GM12878 (cell line): Measurements from ENCODE around the gene SLC13A3. TPM values are rescaled to one million over a fixed set of nuclear protein-coding genes. Genes with fewer than 3 reads are reported as not detected.

Experiments
- ATAC-seq: fragments of 200-7000 bp; cut with Tn5 transposase; 3 replicates; pipeline ENCODE4 v1.9.1; 2020; ENCODE audit warnings: mild to moderate bottlenecking, moderate library complexity
- BruUV-seq: library from RNA; stranded (reverse); fragments of 400-500 nt; replicated peaks from 2 replicates; lab custom pipeline; 2021; lab: Mats Ljungman, UMichigan
- CTCF ChIA-PET: fragments of 300-600 bp; sonication (Branson Sonifier 250); formaldehyde crosslinking; extraction: SDS; loops from one replicate; lab custom pipeline; 2021; ENCODE audit warnings: inconsistent platforms; lab: Yijun Ruan, JAX
- POLR2A ChIA-PET: fragments of 350-600 bp; formaldehyde crosslinking; extraction: SDS; loops from one replicate; lab custom pipeline; 2021; ENCODE audit warnings: inconsistent platforms; lab: Charles Lee
- RAD21 ChIA-PET: fragments of 300-600 bp; sonication (Branson Sonifier 250); formaldehyde crosslinking; loops from one replicate; lab custom pipeline; 2023; ENCODE audit warnings: antibody characterized with exemption; ENCODE audit not compliant: unreplicated experiment; lab: Charles Lee
- SMC1A ChIA-PET: fragments of 300-600 bp; sonication (Branson Sonifier 250); formaldehyde crosslinking; loops from one replicate; lab custom pipeline; 2023; ENCODE audit not compliant: unreplicated experiment, uncharacterized antibody; lab: Charles Lee
- DNase-seq: peaks from one replicate; pipeline ENCODE4 v3.0.0-alpha.2; 2011; ENCODE audit warnings: low read depth, low spot score
- FAIRE-seq: peaks from 3 replicates; lab custom pipeline; 2011; peaks lifted over from hg19 to GRCh38; lab: Jason Lieb, UNC
- H2AFZ ChIP-seq: 2 replicates; pipeline ENCODE4 v1.6.0; 2011; ENCODE audit warnings: low read depth, low read length, control low read depth; ENCODE audit not compliant: control insufficient read depth
- H3K27ac ChIP-seq: 2 replicates; pipeline ENCODE4 v1.5.1; 2011; ENCODE audit warnings: control low read depth; ENCODE audit not compliant: control insufficient read depth, insufficient read depth
- H3K27me3 ChIP-seq, 2 experiments: replicated peaks in 1 of 2; 2 replicates each; pipeline versions ENCODE4 v1.6.0 to v1.6.1; 2011; ENCODE audit warnings: low read length in 1 of 2; ENCODE audit not compliant: control insufficient read depth in 2 of 2, insufficient read depth in 2 of 2
- H3K36me3 ChIP-seq, 2 experiments: 2 replicates each; pipeline ENCODE4 v1.5.1; 2011; ENCODE audit warnings: low read length in 1 of 2; ENCODE audit not compliant: control insufficient read depth in 2 of 2, insufficient read depth in 2 of 2
- H3K4me1 ChIP-seq: 2 replicates; pipeline ENCODE4 v1.6.1; 2011; ENCODE audit warnings: mild to moderate bottlenecking, low read length, moderate library complexity, mixed read lengths; ENCODE audit not compliant: control insufficient read depth, insufficient read depth
- H3K4me2 ChIP-seq: 2 replicates; pipeline ENCODE4 v1.6.0; 2011; ENCODE audit warnings: control low read depth; ENCODE audit not compliant: control insufficient read depth, insufficient read depth
- H3K4me3 ChIP-seq: fragments of 200-600 bp; sonication (generic); 2 replicates; pipeline ENCODE4 v1.5.1; 2016
- H3K79me2 ChIP-seq: 2 replicates; pipeline ENCODE4 v1.6.0; 2011; ENCODE audit warnings: low read length; ENCODE audit not compliant: control insufficient read depth, insufficient read depth
- H3K9ac ChIP-seq: 2 replicates; pipeline ENCODE4 v1.8.0; 2011; ENCODE audit warnings: low read length, control low read depth, mixed read lengths; ENCODE audit not compliant: control insufficient read depth, insufficient read depth
- H3K9me3 ChIP-seq: replicated peaks from 3 replicates; pipeline ENCODE4 v1.5.1; 2011; ENCODE audit warnings: mild to moderate bottlenecking, low read length; ENCODE audit not compliant: control insufficient read depth, insufficient read depth
- H4K20me1 ChIP-seq: 2 replicates; pipeline ENCODE4 v1.6.0; 2011; ENCODE audit not compliant: control insufficient read depth, insufficient read depth
- BCLAF1 ChIP-seq: fragments of 450-650 bp; IDR thresholded peaks from 2 replicates; pipeline ENCODE4 v1.6.1; 2017; ENCODE audit warnings: antibody characterized with exemption, mild to moderate bottlenecking, moderate library complexity
- CBFB ChIP-seq: IDR thresholded peaks from 2 replicates; pipeline ENCODE4 v1.6.1; 2016; ENCODE audit warnings: antibody characterized with exemption, low read depth
- CHD1 ChIP-seq: IDR thresholded peaks from 2 replicates; pipeline ENCODE4 v1.6.1; 2012; ENCODE audit warnings: low read depth, low read length, improper control_type of control experiment
- CREB1 ChIP-seq: IDR thresholded peaks from 2 replicates; pipeline ENCODE4 v1.6.1; 2012; ENCODE audit warnings: low read depth, mild to moderate bottlenecking, inconsistent platforms
- CTCF ChIP-seq, 3 experiments: IDR thresholded peaks in 2 of 3; conservative IDR thresholded peaks in 1 of 3; 2 replicates each; pipeline ENCODE4 v1.5.1; 2011; ENCODE audit warnings: low read depth in 3 of 3, low read length in 3 of 3, mild to moderate bottlenecking in 3 of 3, control low read depth in 2 of 3, moderate library complexity in 2 of 3, inconsistent platforms in 1 of 3, mixed read lengths in 1 of 3; ENCODE audit not compliant: control insufficient read depth in 2 of 3, insufficient read depth in 1 of 3; ENCODE audit errors: extremely low read depth in 1 of 3
- FOXK2 ChIP-seq: fragments of 450-650 bp; IDR thresholded peaks from 2 replicates; pipeline ENCODE4 v1.6.1; 2017; ENCODE audit warnings: mild to moderate bottlenecking, moderate library complexity
- FOXM1 ChIP-seq: IDR thresholded peaks from 2 replicates; pipeline ENCODE4 v1.6.1; 2012; ENCODE audit warnings: low read depth, mild to moderate bottlenecking, inconsistent platforms, low read length, moderate library complexity
- KAT2A ChIP-seq: conservative IDR thresholded peaks from 2 replicates; pipeline ENCODE4 v1.6.1; 2011; ENCODE audit warnings: low read depth, low read length; ENCODE audit not compliant: control insufficient read depth
- MEF2B ChIP-seq: fragments of 450-650 bp; IDR thresholded peaks from 2 replicates; pipeline ENCODE4 v1.6.1; 2018; ENCODE audit warnings: mild to moderate bottlenecking, moderate library complexity; ENCODE audit not compliant: partially characterized antibody, poor library complexity, severe bottlenecking
- POLR2AphosphoS5 ChIP-seq: IDR thresholded peaks from 2 replicates; pipeline ENCODE4 v1.6.1; 2011; ENCODE audit warnings: mild to moderate bottlenecking, low read length, inconsistent platforms
- RUNX3 ChIP-seq: IDR thresholded peaks from 2 replicates; pipeline ENCODE4 v1.6.1; 2012; ENCODE audit warnings: low read length, inconsistent platforms
- SIX5 ChIP-seq: IDR thresholded peaks from 2 replicates; pipeline ENCODE4 v1.6.1; 2011; ENCODE audit warnings: mild to moderate bottlenecking, low read depth, low read length, moderate library complexity; ENCODE audit not compliant: severe bottlenecking
- SMAD5 ChIP-seq: IDR thresholded peaks from 2 replicates; pipeline ENCODE4 v1.6.1; 2016; ENCODE audit warnings: antibody characterized with exemption, low read depth
- SUPT20H ChIP-seq: IDR thresholded peaks from 2 replicates; pipeline ENCODE4 v1.6.1; 2011; ENCODE audit warnings: low read depth, mild to moderate bottlenecking, low read length, moderate library complexity, borderline replicate concordance; ENCODE audit not compliant: control insufficient read depth
- USF2 ChIP-seq: IDR thresholded peaks from 2 replicates; pipeline ENCODE4 v1.6.1; 2011; ENCODE audit warnings: low read depth, low read length, improper control_type of control experiment, borderline replicate concordance
- ZNF274 ChIP-seq: IDR thresholded peaks from one replicate; pipeline ENCODE4 v1.8.0; 2011; ENCODE audit not compliant: insufficient read length, insufficient read depth
- WGBS: methylation state at CpG from one replicate; pipeline ENCODE4 v1.1.6; 2016; ENCODE audit warnings: low lambda C conversion rate; ENCODE audit not compliant: insufficient replicate concordance, insufficient coverage; ENCODE audit errors: missing lambda C conversion rate; 5-methylcytosine and 5-hydroxymethylcytosine counted together
- in situ Hi-C: fragments of 300-500 bp; cut with MboI; formaldehyde crosslinking; loops from 9 replicates; pipeline ENCODE4 v1.14.3; 2018; ENCODE audit warnings: mixed read lengths
- intact Hi-C: fragments of 100-400 bp; cut with micrococcal nuclease; formaldehyde crosslinking; loops from one replicate; pipeline ENCODE4 v1.14.2; 2022; ENCODE audit not compliant: unreplicated experiment
- polyA plus RNA-seq, 11 experiments: library from polyadenylated mRNA; depleted of rRNA in 4 of 11; unstranded in 6 of 11; stranded (reverse) in 5 of 11; fragments of >200 nt; fragmentation: Nextera tagmentation in 4 of 11; fragmentation: Illumina TruSeq in 1 of 11; extraction: Ambion mirVana in 4 of 11; extraction: Trizol in 1 of 11; gene quantifications; 1 replicate in 1 of 11; 2 replicates in 10 of 11; pipeline versions ENCODE4 v1.2.1 to v1.2.3, GENCODE V29; 2011 to 2016; ENCODE audit warnings: inconsistent platforms in 2 of 11, missing spikeins in 2 of 11, low read depth in 1 of 11
- total RNA-seq, 4 experiments: library from RNA; depleted of rRNA in 3 of 4; stranded (reverse); fragments of >200 nt in 3 of 4; fragmentation: Illumina TruSeq in 1 of 4; extraction: Trizol in 1 of 4; gene quantifications; 2 replicates each; pipeline versions ENCODE4 v1.2.1 to v1.2.3, GENCODE V29; 2013 to 2021

Gene SLC13A3
- total and polyA plus RNA-seq, 10 of the 15 experiments (the other 5 are each of a cell fraction or from before 2014, with no cell fraction given) = 0.03 to 0.76 (median 0.07) TPM; not detected in 4

DNA sequence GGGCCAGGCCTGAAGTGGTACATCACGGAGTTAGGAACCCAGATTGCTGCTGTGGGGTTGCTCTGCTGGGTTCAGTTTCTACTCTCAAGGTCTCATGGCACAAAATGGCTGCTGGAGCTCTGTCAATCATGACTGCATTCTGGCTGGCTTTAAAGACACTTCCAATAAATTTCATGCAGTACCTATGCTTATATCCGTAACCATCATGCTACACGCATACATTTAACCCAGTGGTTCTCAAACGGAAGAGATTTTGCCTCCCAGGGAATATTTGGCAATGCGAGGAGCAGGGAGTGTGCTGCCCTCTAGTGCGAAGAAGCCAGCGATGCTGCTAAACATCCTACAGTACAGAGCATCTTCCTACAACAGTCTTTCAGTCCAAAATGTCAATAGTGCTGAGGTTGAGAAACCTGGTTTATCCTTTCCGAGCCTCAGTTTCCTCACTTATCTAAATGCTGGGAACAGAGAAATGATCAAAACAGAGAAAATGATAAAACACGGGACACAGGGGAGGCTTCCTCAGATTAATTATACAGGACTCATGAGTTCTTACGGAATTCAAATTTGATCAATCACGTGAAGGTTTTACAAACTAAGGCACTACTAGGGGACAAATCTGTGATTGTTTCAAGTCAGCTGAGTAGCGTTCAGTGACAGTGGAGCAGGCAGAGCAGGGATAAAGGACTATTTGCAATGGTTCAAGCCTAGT lies 48.5 kb upstream of the SLC13A3 start (continued):
- TF ChIP-seq CTCF (IDR thresholded peaks at IDR 0.05 in 2 of 3, conservative IDR thresholded peaks at IDR 0.05 in 1 of 3; ENCODE audit: control insufficient read depth in 2 of 3, extremely low read depth in 1 of 3, insufficient read depth in 1 of 3, low read depth in 3 of 3, low read length in 3 of 3) = peak; percentile 33 to 56 (median 55); a peak in 5 of 6 replicates
- TF ChIP-seq FOXM1 = no peak
- TF ChIP-seq BCLAF1 = no peak
- TF ChIP-seq SMAD5 = no peak
- TF ChIP-seq SUPT20H = no peak

- no peaks in the 10 kb centered on the region for H4K20me1 ChIP-seq
- no peaks in the 10 kb centered on the region; the same call in 2 of the 3 replicates for H3K9me3 ChIP-seq
- H3K4me1 ChIP-seq = no peaks in the 10 kb centered on the region; the same call in 1 of the 2 replicates
- intact Hi-C loops = loop anchor here (1.0 kb wide), 1 partner anchor 177 kb away; no protein-coding TSS in a partner anchor
- no peaks in the 10 kb centered on the region for H3K36me3 ChIP-seq
- no peaks in the 10 kb centered on the region for H3K27me3 ChIP-seq
- RAD21 ChIA-PET = no interaction called here
- POLR2A ChIA-PET = no interaction called here
- no peak overlapping the region for H2AFZ ChIP-seq
- FAIRE-seq (no peak), DNase-seq (no peak), ATAC-seq (no peak)
- in situ Hi-C loops = no loop called here
- SMC1A ChIA-PET = no interaction called here
- no peak overlapping the region for H3K9ac ChIP-seq
- 35% methylated on average over 2 of the region's 2 CpGs for WGBS
- H3K4me3 ChIP-seq = no peak overlapping the region
- CTCF ChIA-PET = interaction anchor here (1.3 to 2.0 kb wide), 2 partner anchors 11 to 16 kb away, joined by 3 to 5 read pairs; no protein-coding TSS in a partner anchor
- H3K79me2 ChIP-seq = no peaks in the 10 kb centered on the region
- BruUV-seq = no TSS peak
- no peak overlapping the region for H3K27ac ChIP-seq
- no peak overlapping the region for H3K4me2 ChIP-seq
- no peak for TF ChIP-seq CREB1
- no peak for TF ChIP-seq POLR2AphosphoS5
- no peak for TF ChIP-seq USF2
- no peak for TF ChIP-seq RUNX3
- TF ChIP-seq CBFB = no peak
- TF ChIP-seq FOXK2 = no peak
- no peak for TF ChIP-seq CHD1
- TF ChIP-seq KAT2A = no peak
- TF ChIP-seq SIX5 = no peak
- TF ChIP-seq ZNF274 = no peak
- no peak for TF ChIP-seq MEF2B
These were observed 47.5 kb upstream of the SLC13A3 start for GRCh38 chr20:46698788-46699187.
